Measurements from ENCODE around the gene ARL2BP. TPM values are rescaled to one million over a fixed set of nuclear protein-coding genes. Genes with fewer than 3 reads are reported as not detected.
A peak's percentile ranks its signal among the peaks of the same experiment; 100 is the strongest.

Gene ARL2BP
- total and polyA plus RNA-seq, 2 donors from 2014 or later = 53.9 to 61.5 TPM

DNA sequence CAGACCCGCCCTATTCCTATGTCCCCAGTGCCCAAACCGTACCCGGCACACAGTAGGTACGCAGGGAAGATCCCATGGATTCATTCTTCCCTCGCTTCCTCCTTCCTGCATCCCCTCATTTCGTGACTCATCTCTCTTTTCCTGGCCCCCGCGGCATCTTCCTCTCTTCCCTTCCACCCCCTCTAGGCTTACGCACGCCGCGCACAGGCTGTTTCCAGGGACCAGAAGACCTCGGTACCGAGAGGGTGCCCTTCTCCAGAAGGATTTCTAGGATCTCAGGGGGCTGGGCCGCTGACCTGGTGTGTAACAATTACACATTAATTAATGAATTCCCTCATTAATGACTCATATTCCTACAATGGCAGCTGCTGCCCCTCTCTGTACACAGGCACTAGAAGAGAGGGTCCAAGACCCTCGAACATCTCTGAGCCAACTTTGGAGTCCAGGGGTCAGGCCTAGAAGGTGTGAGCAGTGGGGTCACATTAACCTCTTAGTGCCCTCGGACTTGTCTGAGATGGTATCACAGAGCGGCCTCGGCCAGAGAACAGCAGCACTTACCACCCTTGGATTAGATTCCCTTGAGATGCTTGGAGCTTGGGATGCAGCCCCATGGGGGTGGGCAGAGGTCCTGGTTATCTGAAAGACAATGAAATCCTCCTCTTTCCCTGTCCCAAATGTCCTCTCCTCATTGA lies 56.2 kb downstream of the ARL2BP start:
- H3K36me3 ChIP-seq (ENCODE audit: control insufficient read depth in 2 of 3, insufficient read depth in 3 of 3, low read length in 3 of 3) = no peaks in the 10 kb centered on the region
- no peaks in the 10 kb centered on the region for H3K9me3 ChIP-seq (ENCODE audit: control insufficient read depth in 2 of 3, insufficient read depth in 1 of 3, low read length in 3 of 3)
- DNase-seq (peak in 1 of 5 donors; percentile 84), FAIRE-seq (no peak)
- no peak overlapping the region for H3K9ac ChIP-seq (ENCODE audit: low read length in 3 of 3)
- peaks cover 0 to 22% (median 15%) of the 10 kb centered on the region in 3 donors for H3K4me1 ChIP-seq (ENCODE audit: control insufficient read depth in 2 of 3, insufficient read depth in 2 of 3, low read depth in 1 of 3, low read length in 3 of 3)
- no peak overlapping the region for H3K27ac ChIP-seq (ENCODE audit: low read depth in 2 of 2, low read length in 2 of 2)
- peak overlapping the region in 1 of 3 donors; percentile 22 for H3K4me3 ChIP-seq (ENCODE audit: low read length in 3 of 3)
- intact Hi-C loops (cut with DNase I) = loop anchor here (5.0 kb wide), 1 partner anchor 116 kb away; no protein-coding TSS in a partner anchor
- TF ChIP-seq CTCF (IDR thresholded peaks at IDR 0.05; ENCODE audit: borderline replicate concordance, extremely low read depth, insufficient read depth) = no peak
- no peaks in the 10 kb centered on the region for H3K27me3 ChIP-seq (ENCODE audit: control insufficient read depth, insufficient read depth, low read length)

Other genes with a start within 250 kb of the ARL2BP start
- gene CPNE2, start 152.7 kb upstream of the ARL2BP start, total RNA-seq = 24.1 TPM
- gene CPNE2, start 152.7 kb upstream of the ARL2BP start, polyA plus RNA-seq (ENCODE audit: insufficient read depth, low read depth, low replicate concordance) = 33.1 TPM
- 84.6 TPM for gene PSME3IP1, start 59.2 kb upstream of the ARL2BP start, total RNA-seq
- gene PSME3IP1, start 59.2 kb upstream of the ARL2BP start, polyA plus RNA-seq (ENCODE audit: insufficient read depth, low read depth, low replicate concordance) = 79.1 TPM
- 32.2 TPM for gene RSPRY1, start 58.9 kb upstream of the ARL2BP start, total RNA-seq
- gene RSPRY1, start 58.9 kb upstream of the ARL2BP start, polyA plus RNA-seq (ENCODE audit: insufficient read depth, low read depth, low replicate concordance) = 14.4 TPM
- gene PLLP, start 39.4 kb downstream of the ARL2BP start, total RNA-seq = 64.4 TPM
- gene PLLP, start 39.4 kb downstream of the ARL2BP start, polyA plus RNA-seq (ENCODE audit: insufficient read depth, low read depth, low replicate concordance) = 83.8 TPM
- 1.3 TPM for gene CCL22, start 113.5 kb downstream of the ARL2BP start, total RNA-seq
- gene CCL22, start 113.5 kb downstream of the ARL2BP start, polyA plus RNA-seq (ENCODE audit: insufficient read depth, low read depth, low replicate concordance) = not detected
- gene CX3CL1, start 127.2 kb downstream of the ARL2BP start, total RNA-seq = 46.4 TPM
- 39.1 TPM for gene CX3CL1, start 127.2 kb downstream of the ARL2BP start, polyA plus RNA-seq (ENCODE audit: insufficient read depth, low read depth, low replicate concordance)
- gene CCL17, start 159.5 kb downstream of the ARL2BP start, total RNA-seq = 1.5 TPM
- gene CCL17, start 159.5 kb downstream of the ARL2BP start, polyA plus RNA-seq (ENCODE audit: insufficient read depth, low read depth, low replicate concordance) = not detected
- 53.6 TPM for gene CIAPIN1, start 202.1 kb downstream of the ARL2BP start, total RNA-seq
- gene CIAPIN1, start 202.1 kb downstream of the ARL2BP start, polyA plus RNA-seq (ENCODE audit: insufficient read depth, low read depth, low replicate concordance) = 56.3 TPM
- gene COQ9, start 202.2 kb downstream of the ARL2BP start, total RNA-seq = 78.0 TPM
- 200 TPM for gene COQ9, start 202.2 kb downstream of the ARL2BP start, polyA plus RNA-seq (ENCODE audit: insufficient read depth, low read depth, low replicate concordance)
- gene POLR2C, start 217.4 kb downstream of the ARL2BP start, total RNA-seq = 58.9 TPM
- 68.9 TPM for gene POLR2C, start 217.4 kb downstream of the ARL2BP start, polyA plus RNA-seq (ENCODE audit: insufficient read depth, low read depth, low replicate concordance)
- 63.7 TPM for gene DOK4, start 241.2 kb downstream of the ARL2BP start, total RNA-seq
- 57.2 TPM for gene DOK4, start 241.2 kb downstream of the ARL2BP start, polyA plus RNA-seq (ENCODE audit: insufficient read depth, low read depth, low replicate concordance)